HepG2 (cell line): Measurements from ENCODE around the gene CRMP1. TPM values are rescaled to one million over a fixed set of nuclear protein-coding genes. Genes with fewer than 3 reads are reported as not detected.

Experiments used
- ATAC-seq: fragments of 200-7000 bp; cut with Tn5 transposase; 3 replicates; pipeline ENCODE4 v1.9.1; 2020; ENCODE audit warnings: mild to moderate bottlenecking, moderate library complexity
- BruUV-seq: library from RNA; stranded (reverse); fragments of 400-500 nt; replicated peaks from 2 replicates; lab custom pipeline; 2021; lab: Mats Ljungman, UMichigan
- CTCF ChIA-PET: fragments of 300-600 bp; formaldehyde crosslinking; extraction: SDS; loops from one replicate; lab custom pipeline; 2021; ENCODE audit warnings: low total read pairs, inconsistent platforms, low intra/inter-chr PET ratio; lab: Yijun Ruan, JAX
- POLR2A ChIA-PET: fragments of 350-600 bp; sonication (Branson Sonifier 250); formaldehyde crosslinking; loops from one replicate; lab custom pipeline; 2020; ENCODE audit warnings: antibody characterized with exemption, inconsistent platforms; lab: Yijun Ruan, JAX
- DNase-seq: peaks from one replicate; pipeline ENCODE4 v3.0.0-alpha.2; 2015; ENCODE audit warnings: low spot score
- FAIRE-seq: peaks from 3 replicates; lab custom pipeline; 2011; peaks lifted over from hg19 to GRCh38; lab: Jason Lieb, UNC
- H2AFZ ChIP-seq: one replicate; pipeline ENCODE4 v1.6.1; 2011; ENCODE audit warnings: low read length, inconsistent platforms
- H3K27ac ChIP-seq: fragments of 300-600 bp; 3 replicates; pipeline ENCODE4 v1.8.0; 2011; ENCODE audit warnings: mixed run types, mild to moderate bottlenecking, mixed read lengths, low read length, inconsistent platforms; ENCODE audit not compliant: insufficient read depth; ENCODE audit errors: extremely low read length
- H3K27me3 ChIP-seq, 2 experiments: fragments of 200-600 bp in 1 of 2; 2 replicates in 1 of 2; 3 replicates in 1 of 2; pipeline versions ENCODE4 v1.6.0 to v1.8.0; 2011; ENCODE audit warnings: low read length in 2 of 2, mild to moderate bottlenecking in 2 of 2, moderate library complexity in 2 of 2, inconsistent platforms in 1 of 2; ENCODE audit not compliant: insufficient read depth in 2 of 2, control insufficient read depth in 1 of 2
- H3K36me3 ChIP-seq, 2 experiments: fragments of 200-600 bp in 1 of 2; replicated peaks in 1 of 2; 2 replicates in 1 of 2; 3 replicates in 1 of 2; pipeline versions ENCODE4 v1.5.1 to v1.8.0; 2011; ENCODE audit warnings: low read length in 2 of 2, inconsistent platforms in 1 of 2; ENCODE audit not compliant: insufficient read depth in 2 of 2, control insufficient read depth in 1 of 2
- H3K4me1 ChIP-seq: 2 replicates; pipeline ENCODE4 v1.5.1; 2012; ENCODE audit warnings: low read length, inconsistent platforms; ENCODE audit not compliant: insufficient read depth
- H3K4me2 ChIP-seq: 2 replicates; pipeline ENCODE4 v1.6.0; 2011; ENCODE audit warnings: low read depth, low read length, inconsistent platforms
- H3K4me3 ChIP-seq, 3 experiments: fragments of 200-600 bp in 1 of 3; sonication (generic), shearing (Covaris generic) in 1 of 3; replicated peaks in 1 of 3; 2 replicates each; pipeline ENCODE4 v1.5.1; 2011 to 2016; ENCODE audit warnings: low read length in 3 of 3, inconsistent platforms in 2 of 3, low read depth in 2 of 3, mild to moderate bottlenecking in 2 of 3, control low read depth in 1 of 3, mixed read lengths in 1 of 3; ENCODE audit not compliant: insufficient read depth in 1 of 3
- H3K79me2 ChIP-seq: one replicate; pipeline ENCODE4 v1.6.1; 2011; ENCODE audit warnings: low read length, inconsistent platforms; ENCODE audit not compliant: insufficient read depth
- H3K9ac ChIP-seq: 2 replicates; pipeline ENCODE4 v1.6.0; 2011; ENCODE audit warnings: mild to moderate bottlenecking, low read depth, low read length, inconsistent platforms; ENCODE audit not compliant: insufficient read depth
- H3K9me3 ChIP-seq: 2 replicates; pipeline ENCODE4 v1.5.1; 2012; ENCODE audit warnings: mild to moderate bottlenecking, low read length
- H4K20me1 ChIP-seq: 2 replicates; pipeline ENCODE4 v1.6.0; 2011; ENCODE audit warnings: inconsistent platforms, mild to moderate bottlenecking, low read length, moderate library complexity; ENCODE audit not compliant: insufficient read depth
- ETV6 ChIP-seq: sonication (generic); formaldehyde crosslinking; conservative IDR thresholded peaks from 2 replicates; pipeline ENCODE4 v1.4.0; 2020; ENCODE audit warnings: missing genetic modification reagents
- FOXP1 ChIP-seq, 2 experiments: fragments of 450-650 bp in 1 of 2; IDR thresholded peaks; 2 replicates each; pipeline ENCODE4 v1.6.1; 2017 to 2018; ENCODE audit warnings: antibody characterized with exemption in 1 of 2
- JARID2 ChIP-seq: sonication (generic); formaldehyde crosslinking; IDR thresholded peaks from 2 replicates; pipeline ENCODE4 v1.8.1; 2023; ENCODE audit warnings: missing genetic modification reagents, inconsistent platforms; ENCODE audit not compliant: insufficient replicate concordance
- NAIF1 ChIP-seq: sonication (generic); formaldehyde crosslinking; IDR thresholded peaks from 2 replicates; pipeline ENCODE4 v1.5.0; 2020; ENCODE audit warnings: mild to moderate bottlenecking, missing genetic modification reagents, borderline replicate concordance
- NFATC3 ChIP-seq: sonication (generic); formaldehyde crosslinking; IDR thresholded peaks from 2 replicates; pipeline ENCODE4 v1.5.1; 2020; ENCODE audit warnings: mild to moderate bottlenecking, missing genetic modification reagents
- NFRKB ChIP-seq: fragments of 450-650 bp; IDR thresholded peaks from 2 replicates; pipeline ENCODE4 v1.6.1; 2017
- POGK ChIP-seq: sonication (generic); formaldehyde crosslinking; conservative IDR thresholded peaks from 2 replicates; pipeline ENCODE4 v1.8.0; 2022; ENCODE audit warnings: mild to moderate bottlenecking, moderate library complexity, missing genetic modification reagents
- REL ChIP-seq: sonication (generic); formaldehyde crosslinking; conservative IDR thresholded peaks from 2 replicates; pipeline ENCODE4 v1.8.0; 2022; ENCODE audit warnings: mild to moderate bottlenecking, missing genetic modification reagents, moderate library complexity
- REXO4 ChIP-seq: sonication (generic); formaldehyde crosslinking; IDR thresholded peaks from 2 replicates; pipeline ENCODE4 v1.8.0; 2022; ENCODE audit warnings: missing genetic modification reagents, mild to moderate bottlenecking, borderline replicate concordance
- SMARCE1 ChIP-seq: fragments of 450-650 bp; IDR thresholded peaks from 2 replicates; pipeline ENCODE4 v1.6.1; 2017; ENCODE audit warnings: borderline replicate concordance
- SOX13 ChIP-seq, 3 experiments: fragments of 450-650 bp in 1 of 3; sonication (generic) in 1 of 3; formaldehyde crosslinking in 1 of 3; IDR thresholded peaks in 2 of 3; conservative IDR thresholded peaks in 1 of 3; 2 replicates each; pipeline versions ENCODE4 v1.5.0 to v1.6.1; 2016 to 2020; ENCODE audit warnings: antibody characterized with exemption in 1 of 3, mild to moderate bottlenecking in 1 of 3, missing compliant biosample characterization in 1 of 3, missing genetic modification reagents in 1 of 3, moderate library complexity in 1 of 3
- TRAFD1 ChIP-seq: sonication (generic); formaldehyde crosslinking; IDR thresholded peaks from 2 replicates; pipeline ENCODE4 v1.5.1; 2020; ENCODE audit warnings: missing genetic modification reagents, mild to moderate bottlenecking, borderline replicate concordance
- ZKSCAN5 ChIP-seq: sonication (generic); formaldehyde crosslinking; IDR thresholded peaks from 2 replicates; pipeline ENCODE4 v1.5.1; 2020; ENCODE audit warnings: mild to moderate bottlenecking, missing genetic modification reagents
- ZNF431 ChIP-seq: sonication (generic); formaldehyde crosslinking; IDR thresholded peaks from 2 replicates; pipeline ENCODE4 v1.9.0; 2022; ENCODE audit warnings: missing genetic modification reagents, low read depth, mild to moderate bottlenecking, borderline replicate concordance
- ZNF510 ChIP-seq: sonication (generic); formaldehyde crosslinking; IDR thresholded peaks from 2 replicates; pipeline ENCODE4 v1.4.0; 2020; ENCODE audit warnings: low read depth, mild to moderate bottlenecking, missing genetic modification reagents
- WGBS: methylation state at CpG from one replicate; pipeline ENCODE4 v1.1.6; 2017; ENCODE audit warnings: low lambda C conversion rate; 5-methylcytosine and 5-hydroxymethylcytosine counted together
- in situ Hi-C: cut with HindIII; loops from 2 replicates; pipeline ENCODE4 v1.10.0; 2017; ENCODE audit warnings: low pct_unique_long_range_greater_than_20kb; ENCODE audit not compliant: extremely low pct_ligation_motif_present
- intact Hi-C: fragments of 100-400 bp; cut with micrococcal nuclease; formaldehyde crosslinking; loops from one replicate; pipeline ENCODE4 v1.10.0; 2022; ENCODE audit not compliant: unreplicated experiment
- polyA plus RNA-seq, 8 experiments: library from polyadenylated mRNA; depleted of rRNA in 3 of 8; stranded (reverse) in 7 of 8; unstranded in 1 of 8; fragments of >200 nt; fragmentation: Illumina TruSeq in 4 of 8; extraction: Trizol in 4 of 8; gene quantifications; 2 replicates each; pipeline versions ENCODE4 v1.2.1 to v1.2.3, GENCODE V29; 2011 to 2016; ENCODE audit warnings: low read depth in 4 of 8, missing spikeins in 1 of 8, mixed read lengths in 1 of 8; ENCODE audit not compliant: insufficient read depth in 1 of 8
- total RNA-seq, 5 experiments: library from RNA; depleted of rRNA; stranded (reverse); fragments of >200 nt; fragmentation: Illumina TruSeq; extraction: Trizol; gene quantifications; 2 replicates each; pipeline ENCODE4 v1.2.3, GENCODE V29; 2016; ENCODE audit warnings: low read depth in 1 of 5

The CRMP1 gene
- total and polyA plus RNA-seq, 2 of the 13 experiments (the other 11 are each of a cell fraction or from before 2014, with no cell fraction given): not detected

DNA sequence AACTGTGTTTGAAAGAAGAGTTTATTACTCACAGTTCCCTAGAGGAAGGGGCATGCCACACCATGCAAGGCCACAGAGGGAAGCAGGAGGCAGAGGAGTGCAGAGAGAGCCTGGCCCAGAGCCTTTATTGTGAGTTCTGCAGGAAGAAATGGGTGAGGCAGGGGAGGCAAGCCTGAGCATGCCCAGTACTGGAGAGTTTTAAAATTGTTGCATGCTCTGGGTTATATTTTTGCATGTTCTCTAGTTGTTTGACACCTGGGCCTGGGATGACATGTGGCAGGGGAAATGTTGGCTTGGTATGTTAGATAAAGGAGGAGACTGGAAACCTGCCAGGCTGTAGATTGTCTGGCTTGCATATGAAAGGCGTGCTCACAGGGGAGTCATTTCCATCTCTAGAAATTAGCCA is 19.7 kb upstream of the CRMP1 start:
- intact Hi-C loops: no loop called here
- DNase-seq: no peak
- 50% methylated on average over 1 of the region's 1 CpG for WGBS
- no peaks in the 10 kb centered on the region for H3K4me1 ChIP-seq
- no peaks in the 10 kb centered on the region for H3K9me3 ChIP-seq
- H2AFZ ChIP-seq: no peak overlapping the region
- ATAC-seq: no peak
- no peak overlapping the region for H3K4me3 ChIP-seq
- BruUV-seq: no TSS peak
- H4K20me1 ChIP-seq: no peaks in the 10 kb centered on the region
- FAIRE-seq: no peak
- H3K36me3 ChIP-seq: no peaks in the 10 kb centered on the region
- TF ChIP-seq FOXP1 (IDR thresholded peaks at IDR 0.05) (no peak), FOXP1 (CRISPR knock-in tag; IDR thresholded peaks at IDR 0.05) (no peak), NFATC3 (CRISPR knock-in tag) (no peak), SOX13 (IDR thresholded peaks at IDR 0.05) (no peak), SOX13 (CRISPR knock-in tag; conservative IDR thresholded peaks at IDR 0.05 in 1 of 2, IDR thresholded peaks at IDR 0.05 in 1 of 2) (no peak), SMARCE1 (no peak), NAIF1 (CRISPR knock-in tag) (no peak)
- no peak overlapping the region for H3K9ac ChIP-seq
- H3K4me2 ChIP-seq: no peak overlapping the region
- ChIA-PET POLR2A (no interaction called here), CTCF (no interaction called here)
- no peak overlapping the region for H3K27ac ChIP-seq
- peaks cover 0 to under 1% of the 10 kb centered on the region in 2 experiments; a peak in 2 of 5 replicates for H3K27me3 ChIP-seq
- H3K79me2 ChIP-seq: no peaks in the 10 kb centered on the region
- in situ Hi-C loops: no loop called here

- H3K27ac ChIP-seq: no peak overlapping the region
- no peaks in the 10 kb centered on the region for H3K4me1 ChIP-seq
- ChIA-PET POLR2A (no interaction called here), CTCF (no interaction called here)
- WGBS: 4% methylated on average over 3 of the region's 3 CpGs
- H3K9me3 ChIP-seq: no peaks in the 10 kb centered on the region
- peaks cover 0 to 7% of the 10 kb centered on the region in 2 experiments; a peak in 1 of 5 replicates for H3K27me3 ChIP-seq
- in situ Hi-C loops (no loop called here), intact Hi-C loops (no loop called here)
- DNase-seq: no peak
- ATAC-seq: no peak
- FAIRE-seq: no peak
- no peaks in the 10 kb centered on the region for H4K20me1 ChIP-seq
- H3K36me3 ChIP-seq: no peaks in the 10 kb centered on the region
- no peak overlapping the region for H3K4me2 ChIP-seq
- no peak overlapping the region for H3K4me3 ChIP-seq
- no peaks in the 10 kb centered on the region for H3K79me2 ChIP-seq
- no peak overlapping the region for H2AFZ ChIP-seq
- H3K9ac ChIP-seq: no peak overlapping the region
- no TSS peak for BruUV-seq
- no peak for TF ChIP-seq ZNF510 (CRISPR knock-in tag)
- no peak for TF ChIP-seq NFRKB
- no peak for TF ChIP-seq POGK
- no peak for TF ChIP-seq JARID2
- no peak for TF ChIP-seq REXO4 (CRISPR knock-in tag)
- TF ChIP-seq ZNF431 (CRISPR knock-in tag): no peak
- no peak for TF ChIP-seq TRAFD1 (CRISPR knock-in tag)
- TF ChIP-seq ETV6: no peak
- no peak for TF ChIP-seq ZKSCAN5 (CRISPR knock-in tag)
- TF ChIP-seq REL: no peak
Observed at GRCh38 chr4:5908876-5909427, 16.1 kb upstream of the CRMP1 start.
